ENCODE results near the gene HDAC10. TPM values are rescaled to one million over a fixed set of nuclear protein-coding genes. Genes with fewer than 3 reads are reported as not detected.

The HDAC10 gene
- total RNA-seq, 2 donors from 2014 or later = 66.4 to 67.5 TPM

DNA sequence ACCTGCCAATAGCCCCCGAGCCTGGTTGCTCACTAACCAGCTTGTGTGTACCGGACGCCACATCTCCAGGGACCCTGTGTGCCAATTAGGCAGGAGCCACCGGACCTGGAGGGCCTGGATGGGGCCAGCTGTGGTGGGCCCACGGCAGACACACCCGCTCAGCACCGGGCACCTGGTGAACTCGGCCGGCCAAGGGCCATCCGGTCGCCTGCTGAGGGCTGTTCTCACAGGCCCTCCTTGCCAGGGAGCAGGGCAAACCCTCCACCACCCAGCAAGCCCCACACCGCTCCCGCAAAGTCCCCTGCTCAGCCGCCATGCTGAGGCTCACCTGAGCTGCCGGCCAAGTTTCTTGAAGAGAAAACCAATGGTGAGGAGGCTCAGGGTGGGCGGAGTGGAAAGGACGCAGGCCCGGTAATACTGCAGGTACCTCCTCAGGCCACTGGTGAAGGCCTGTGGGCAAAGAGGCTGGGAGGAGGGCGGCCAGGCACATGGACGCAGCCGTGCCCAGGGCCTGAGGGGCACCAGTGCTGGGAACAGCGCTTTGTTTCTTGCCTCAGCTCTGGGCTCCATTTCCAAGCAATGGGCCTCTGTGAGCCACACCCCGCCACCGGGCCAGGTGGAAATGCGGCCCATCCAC is 23.4 kb downstream of the HDAC10 start:
- H3K27me3 Mint-ChIP-seq = no peaks in the 10 kb centered on the region
- no peaks in the 10 kb centered on the region for H3K9me3 Mint-ChIP-seq
- H3K4me1 Mint-ChIP-seq = peaks cover 10% of the 10 kb centered on the region
- ATAC-seq (replicated peaks) = no peak
- peaks cover 74% of the 10 kb centered on the region for H3K36me3 Mint-ChIP-seq (ENCODE audit: low read depth)
- no peak overlapping the region for H3K4me3 Mint-ChIP-seq
- no peak overlapping the region for H3K27ac Mint-ChIP-seq

DNA sequence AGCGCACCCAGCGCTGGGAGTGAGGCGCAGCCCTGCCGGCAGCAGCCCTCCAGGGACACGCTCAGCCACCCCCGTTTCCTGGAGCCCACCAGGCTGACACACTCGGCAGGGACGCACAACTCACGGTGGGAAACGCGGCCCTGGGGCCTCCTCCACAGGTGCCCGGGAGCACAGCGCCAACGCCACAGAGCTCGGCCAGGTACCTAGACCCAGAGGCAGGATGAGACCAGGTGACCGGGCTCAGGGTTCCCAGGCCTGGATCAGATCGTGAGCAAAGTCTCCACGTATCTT is 24.2 kb downstream of the HDAC10 start:
- ATAC-seq (replicated peaks) = no peak
- Mint-ChIP-seq H3K36me3 (ENCODE audit: low read depth) (peaks cover 74% of the 10 kb centered on the region), H3K27ac (no peak overlapping the region), H3K9me3 (no peaks in the 10 kb centered on the region), H3K4me1 (peaks cover 10% of the 10 kb centered on the region), H3K27me3 (no peaks in the 10 kb centered on the region), H3K4me3 (no peak overlapping the region)

DNA sequence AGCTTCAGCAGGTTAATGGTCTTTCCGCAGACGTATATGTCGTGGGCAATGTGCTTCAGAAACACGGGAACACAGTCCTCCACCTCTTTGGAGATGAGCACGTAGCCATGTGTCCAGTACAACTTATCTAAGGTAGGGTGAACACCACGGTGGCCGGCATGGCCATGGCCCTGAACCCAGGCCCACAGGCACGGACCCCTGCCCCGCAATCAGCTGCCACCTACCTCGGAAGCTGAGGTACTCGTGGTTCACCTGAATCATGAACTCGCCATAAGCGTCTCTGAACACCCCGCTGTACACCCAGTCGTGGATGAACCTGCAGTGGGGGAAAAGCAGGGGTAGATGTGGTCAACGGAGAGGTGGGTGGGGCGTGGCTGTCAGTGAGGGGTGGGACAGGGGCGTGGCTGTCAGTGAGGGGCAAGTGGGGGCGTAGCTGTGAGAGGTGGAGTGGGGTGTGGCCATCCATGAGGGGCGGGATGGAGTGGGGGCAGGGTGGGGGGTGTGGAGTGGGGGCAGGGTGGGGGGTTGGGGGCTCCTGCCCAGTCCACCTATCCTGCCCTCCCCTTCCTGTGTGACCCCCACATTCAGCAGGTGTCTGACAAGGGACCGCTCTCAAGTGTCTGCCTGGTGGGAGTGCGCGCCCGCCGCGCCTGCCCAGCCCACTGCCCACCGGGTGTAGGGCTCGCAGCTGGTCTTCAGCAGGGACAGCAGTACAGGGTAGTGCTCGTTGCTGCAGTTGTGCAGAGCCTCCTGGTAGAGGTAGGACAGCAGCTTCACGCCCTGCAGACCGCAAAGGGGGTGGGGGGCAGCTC is 24.8 kb downstream of the HDAC10 start:
- Mint-ChIP-seq H3K27me3 (no peaks in the 10 kb centered on the region), H3K9me3 (no peaks in the 10 kb centered on the region), H3K27ac (no peak overlapping the region), H3K4me3 (no peak overlapping the region), H3K36me3 (ENCODE audit: low read depth) (peaks cover 70% of the 10 kb centered on the region), H3K4me1 (peaks cover 10% of the 10 kb centered on the region)
- no peak for ATAC-seq (replicated peaks)

DNA sequence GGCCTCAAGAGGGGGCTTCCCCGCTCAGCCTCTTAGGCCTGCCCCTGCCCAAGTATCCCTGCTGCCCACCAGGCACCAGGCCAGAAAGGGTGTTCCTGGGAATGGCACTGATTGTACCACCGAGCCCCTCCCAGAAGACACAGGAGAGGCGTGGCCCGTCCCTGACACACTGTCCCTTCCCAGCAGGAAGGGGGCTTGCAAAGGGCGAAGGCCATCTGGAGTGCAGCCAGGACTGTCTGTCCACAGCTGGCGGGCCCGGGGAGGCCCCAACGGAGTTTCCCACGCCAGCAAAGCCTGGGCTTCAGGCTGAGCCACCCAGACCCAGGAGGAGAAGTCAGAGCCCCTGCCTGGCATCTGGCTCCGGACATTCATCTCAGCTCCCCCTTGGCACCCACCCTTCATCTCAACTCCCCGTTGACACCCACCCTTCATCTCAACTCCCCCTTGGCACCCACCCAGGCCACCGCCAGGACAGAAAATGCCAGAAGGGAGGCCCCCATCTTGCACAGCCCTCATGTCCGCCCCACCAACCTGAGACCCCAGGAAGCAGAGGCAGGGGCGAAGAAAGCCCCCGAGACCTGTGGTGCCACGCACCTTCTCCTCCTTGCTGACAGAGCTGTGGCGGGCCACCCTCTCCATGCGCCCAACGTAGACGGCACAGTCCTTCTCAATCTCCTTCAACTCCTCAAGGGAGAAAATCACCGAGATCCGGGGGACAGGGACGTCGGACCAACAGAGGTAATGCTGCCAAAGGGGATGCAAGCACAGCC is 25.7 kb downstream of the HDAC10 start:
- H3K27ac Mint-ChIP-seq = no peak overlapping the region
- H3K27me3 Mint-ChIP-seq = no peaks in the 10 kb centered on the region
- H3K4me3 Mint-ChIP-seq = no peak overlapping the region
- ATAC-seq (replicated peaks) = no peak
- H3K4me1 Mint-ChIP-seq = peaks cover 10% of the 10 kb centered on the region
- H3K9me3 Mint-ChIP-seq = no peaks in the 10 kb centered on the region
- peaks cover 71% of the 10 kb centered on the region for H3K36me3 Mint-ChIP-seq (ENCODE audit: low read depth)

DNA sequence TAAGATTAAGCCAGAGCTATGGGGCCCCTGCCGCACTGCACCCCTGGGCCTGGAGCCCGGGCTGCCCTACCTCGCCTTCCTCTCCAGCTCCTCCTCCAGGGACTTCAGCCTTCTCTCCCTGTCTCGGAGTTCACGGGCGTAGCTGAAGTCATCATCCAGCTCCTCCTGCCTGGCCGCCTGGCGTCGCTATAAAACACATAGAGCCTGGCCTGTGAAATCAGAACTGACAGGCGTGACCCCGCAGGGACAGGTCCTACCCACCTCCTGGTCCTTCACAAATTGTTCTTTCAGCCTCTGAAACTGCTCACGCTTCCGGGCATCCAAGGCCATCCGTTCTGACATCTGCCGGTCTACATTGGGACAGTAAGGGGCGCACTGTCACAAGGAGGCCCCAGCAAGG is 27.0 kb downstream of the HDAC10 start:
- ATAC-seq (replicated peaks) = no peak
- Mint-ChIP-seq H3K27ac (no peak overlapping the region), H3K4me1 (peaks cover 6% of the 10 kb centered on the region), H3K27me3 (no peaks in the 10 kb centered on the region), H3K36me3 (ENCODE audit: low read depth) (peaks cover 60% of the 10 kb centered on the region), H3K4me3 (no peak overlapping the region), H3K9me3 (no peaks in the 10 kb centered on the region)

DNA sequence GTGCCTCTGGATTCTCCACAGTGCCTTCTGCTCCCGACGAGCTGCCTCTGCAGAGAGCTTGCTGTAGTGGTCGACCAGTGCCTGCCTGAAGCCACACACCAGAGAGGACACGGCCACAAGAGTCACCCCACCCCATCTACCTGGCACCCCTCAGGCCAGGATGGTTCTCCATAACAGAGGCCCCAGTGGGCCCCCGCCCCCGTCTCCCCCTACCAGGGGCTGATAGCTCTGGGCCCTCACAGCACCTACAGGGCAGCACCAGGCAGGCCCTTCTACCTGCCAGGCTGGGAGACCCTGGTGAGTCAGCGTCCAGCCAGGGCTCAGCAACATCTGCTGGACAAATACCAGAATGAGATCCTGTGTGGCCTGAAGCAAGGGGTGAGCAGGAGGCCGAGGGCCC is 28.6 kb downstream of the HDAC10 start:
- H3K27me3 Mint-ChIP-seq = no peaks in the 10 kb centered on the region
- H3K4me1 Mint-ChIP-seq = no peaks in the 10 kb centered on the region
- no peak overlapping the region for H3K27ac Mint-ChIP-seq
- no peaks in the 10 kb centered on the region for H3K9me3 Mint-ChIP-seq
- peaks cover 56% of the 10 kb centered on the region for H3K36me3 Mint-ChIP-seq (ENCODE audit: low read depth)
- ATAC-seq (replicated peaks) = no peak
- H3K4me3 Mint-ChIP-seq = no peak overlapping the region

DNA sequence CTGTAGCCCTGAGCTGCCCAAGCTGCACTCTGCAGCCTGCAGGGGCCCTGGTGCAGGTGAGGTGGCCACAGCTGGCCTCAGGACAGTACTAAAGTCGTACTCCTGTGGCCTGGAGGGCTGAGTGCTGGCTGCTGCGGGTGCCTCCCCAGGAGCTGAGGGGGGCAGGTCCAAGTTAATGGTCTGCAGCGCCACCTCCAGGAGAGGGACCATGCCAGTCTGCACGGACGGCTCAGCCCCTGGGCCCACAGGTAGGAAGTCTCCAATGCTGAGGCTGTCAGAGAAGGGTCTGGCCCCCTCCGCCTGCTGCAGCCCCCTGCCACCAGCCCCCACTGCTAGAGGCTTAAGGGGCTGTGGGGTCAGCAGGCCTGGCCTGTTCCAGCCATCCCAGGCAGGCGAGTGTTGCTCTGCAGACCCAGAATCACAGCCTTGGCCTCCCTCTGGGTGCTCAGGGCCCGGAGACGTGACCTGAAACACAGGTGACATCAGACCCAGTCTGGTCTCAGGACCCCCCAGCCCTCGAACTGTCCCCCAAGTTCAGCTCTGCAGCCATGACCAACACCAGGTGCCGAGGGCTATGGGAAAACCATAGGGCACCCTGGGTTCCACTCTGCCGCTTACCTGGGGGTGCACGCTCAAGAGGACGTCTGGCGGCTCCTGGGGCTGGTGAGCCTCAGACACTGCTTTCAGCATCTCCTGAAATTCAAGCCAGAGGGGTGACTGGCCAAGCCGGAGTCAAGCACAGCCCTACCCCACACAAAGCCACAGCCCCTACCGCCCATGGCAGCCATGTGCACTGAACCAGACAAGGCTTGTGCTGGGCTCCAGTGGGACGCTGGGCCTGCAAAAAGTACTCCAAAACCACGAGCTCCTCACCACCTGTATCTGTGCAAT is 29.4 kb downstream of the HDAC10 start:
- Mint-ChIP-seq H3K4me1 (no peaks in the 10 kb centered on the region), H3K9me3 (no peaks in the 10 kb centered on the region), H3K27ac (no peak overlapping the region), H3K4me3 (no peak overlapping the region), H3K36me3 (ENCODE audit: low read depth) (peaks cover 56% of the 10 kb centered on the region), H3K27me3 (no peaks in the 10 kb centered on the region)
- no peak for ATAC-seq (replicated peaks)

DNA sequence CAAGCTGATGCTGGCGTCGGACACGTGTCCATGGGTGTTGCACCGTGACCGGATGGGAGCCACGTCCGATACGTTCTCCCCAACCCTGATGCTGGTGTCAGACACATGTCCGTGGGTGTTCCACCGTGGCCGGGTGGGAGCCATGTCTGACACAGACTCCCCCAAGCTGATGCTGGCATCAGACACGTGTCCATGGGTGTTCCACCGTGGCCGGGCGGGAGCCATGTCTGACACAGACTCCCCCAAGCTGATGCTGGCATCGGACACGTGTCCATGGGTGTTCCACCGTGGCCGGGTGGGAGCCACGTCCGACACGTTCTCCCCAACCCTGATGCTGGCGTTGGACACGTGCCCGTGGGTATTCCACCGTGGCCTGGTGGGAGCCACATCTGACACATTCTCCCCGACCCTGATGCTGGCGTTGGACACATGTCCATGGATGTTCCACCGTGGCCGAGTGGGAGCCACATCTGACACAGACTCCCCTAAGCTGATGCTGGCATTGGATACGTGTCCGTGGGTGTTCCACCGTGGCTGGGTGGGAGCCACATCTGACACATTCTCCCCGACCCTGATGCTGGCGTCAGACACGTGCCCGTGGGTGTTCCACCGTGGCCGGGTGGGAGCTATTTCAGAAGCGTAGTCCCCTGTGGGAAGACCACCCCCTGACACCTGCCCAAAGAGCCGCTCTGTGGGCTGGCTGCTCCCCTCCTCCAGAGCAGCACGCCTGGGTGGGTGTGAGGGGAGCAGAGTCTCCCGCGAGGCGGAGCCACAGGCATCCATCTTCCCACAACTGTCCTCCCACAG is 30.3 kb downstream of the HDAC10 start:
- Mint-ChIP-seq H3K4me1 (no peaks in the 10 kb centered on the region), H3K27me3 (no peaks in the 10 kb centered on the region), H3K4me3 (no peak overlapping the region), H3K36me3 (ENCODE audit: low read depth) (peaks cover 57% of the 10 kb centered on the region), H3K9me3 (no peaks in the 10 kb centered on the region), H3K27ac (no peak overlapping the region)
- no peak for ATAC-seq (replicated peaks)

DNA sequence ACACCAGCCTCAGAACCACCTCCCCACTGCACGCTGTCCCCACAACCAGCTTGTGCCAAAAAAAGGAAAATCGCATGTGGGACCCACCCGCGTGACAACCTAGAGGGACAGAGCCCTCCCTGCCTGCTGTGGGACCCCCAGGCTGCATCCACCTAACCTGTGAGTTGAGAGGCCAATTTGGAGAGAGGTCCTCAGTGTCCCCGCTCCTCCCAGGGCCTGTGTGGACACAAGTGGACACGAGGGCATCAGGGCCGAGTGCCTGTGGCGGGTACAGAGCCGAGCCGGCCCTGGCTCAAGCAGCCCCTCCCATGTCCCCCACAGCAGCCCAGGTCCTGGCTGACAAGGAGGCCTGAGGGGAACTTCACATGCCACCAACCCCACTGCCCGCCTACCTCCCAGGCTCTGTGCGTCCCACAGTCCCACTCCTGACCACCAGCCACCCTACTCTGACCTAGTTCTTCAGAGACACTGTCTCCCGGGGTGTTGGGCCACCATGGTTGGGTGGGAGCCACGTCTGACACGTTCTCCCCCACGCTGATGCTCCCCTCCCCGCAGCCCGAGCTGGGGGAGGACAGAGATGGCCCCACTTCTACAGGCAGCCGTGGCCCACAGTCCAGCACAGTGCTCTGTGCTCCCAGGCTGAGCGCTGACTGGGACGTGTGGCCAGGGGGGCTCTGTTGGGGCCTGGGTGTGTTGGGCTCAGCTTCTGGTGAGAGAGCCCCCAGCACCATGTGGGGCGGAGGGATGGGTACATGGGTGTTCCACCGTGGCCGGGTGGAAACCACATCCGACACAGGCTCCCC is 31.1 kb downstream of the HDAC10 start:
- Mint-ChIP-seq H3K4me1 (peaks cover 2% of the 10 kb centered on the region), H3K36me3 (ENCODE audit: low read depth) (peaks cover 56% of the 10 kb centered on the region), H3K4me3 (no peak overlapping the region), H3K9me3 (no peaks in the 10 kb centered on the region), H3K27ac (no peak overlapping the region), H3K27me3 (no peaks in the 10 kb centered on the region)
- ATAC-seq (replicated peaks) = no peak

DNA sequence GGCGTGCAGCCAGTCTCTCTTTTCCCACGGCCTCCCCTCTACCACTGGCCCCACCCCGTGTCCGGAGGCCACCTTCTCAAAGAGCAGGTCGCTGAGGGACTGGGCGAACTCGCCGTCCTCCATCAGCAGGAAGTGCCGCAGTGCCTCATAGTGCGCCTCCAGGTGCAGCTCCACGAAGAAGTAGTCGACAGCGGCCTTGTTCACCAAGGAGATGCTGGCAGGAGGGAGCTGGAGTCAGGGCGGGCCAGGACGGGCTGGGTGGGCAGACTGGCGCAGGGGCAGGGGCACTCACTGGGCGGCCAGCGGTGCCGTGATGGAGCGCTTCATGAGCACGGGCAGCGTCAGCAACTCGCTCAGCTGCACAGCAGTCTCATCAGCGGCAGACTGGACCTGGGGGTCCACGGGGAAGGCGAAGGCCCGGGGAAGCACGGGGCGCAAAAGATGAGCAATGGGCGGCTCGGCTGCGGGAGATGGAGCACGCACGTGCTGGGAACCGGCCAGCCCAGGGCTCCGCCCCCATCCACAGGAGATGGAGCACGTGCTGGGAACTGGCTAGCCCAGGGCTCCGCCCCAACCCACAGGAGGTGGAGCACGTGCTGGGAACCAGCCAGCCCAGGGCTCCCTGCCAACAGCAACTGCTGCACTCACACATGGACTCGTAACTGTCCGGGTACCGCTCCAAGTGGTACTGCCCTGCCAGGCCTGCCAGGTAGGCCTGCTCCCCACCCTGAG is 31.9 kb downstream of the HDAC10 start:
- peaks cover 6% of the 10 kb centered on the region for H3K4me1 Mint-ChIP-seq
- H3K27ac Mint-ChIP-seq = no peak overlapping the region
- peaks cover 60% of the 10 kb centered on the region for H3K36me3 Mint-ChIP-seq (ENCODE audit: low read depth)
- peak; percentile 30 for ATAC-seq (replicated peaks)
- no peaks in the 10 kb centered on the region for H3K27me3 Mint-ChIP-seq
- no peak overlapping the region for H3K4me3 Mint-ChIP-seq
- H3K9me3 Mint-ChIP-seq = no peaks in the 10 kb centered on the region

DNA sequence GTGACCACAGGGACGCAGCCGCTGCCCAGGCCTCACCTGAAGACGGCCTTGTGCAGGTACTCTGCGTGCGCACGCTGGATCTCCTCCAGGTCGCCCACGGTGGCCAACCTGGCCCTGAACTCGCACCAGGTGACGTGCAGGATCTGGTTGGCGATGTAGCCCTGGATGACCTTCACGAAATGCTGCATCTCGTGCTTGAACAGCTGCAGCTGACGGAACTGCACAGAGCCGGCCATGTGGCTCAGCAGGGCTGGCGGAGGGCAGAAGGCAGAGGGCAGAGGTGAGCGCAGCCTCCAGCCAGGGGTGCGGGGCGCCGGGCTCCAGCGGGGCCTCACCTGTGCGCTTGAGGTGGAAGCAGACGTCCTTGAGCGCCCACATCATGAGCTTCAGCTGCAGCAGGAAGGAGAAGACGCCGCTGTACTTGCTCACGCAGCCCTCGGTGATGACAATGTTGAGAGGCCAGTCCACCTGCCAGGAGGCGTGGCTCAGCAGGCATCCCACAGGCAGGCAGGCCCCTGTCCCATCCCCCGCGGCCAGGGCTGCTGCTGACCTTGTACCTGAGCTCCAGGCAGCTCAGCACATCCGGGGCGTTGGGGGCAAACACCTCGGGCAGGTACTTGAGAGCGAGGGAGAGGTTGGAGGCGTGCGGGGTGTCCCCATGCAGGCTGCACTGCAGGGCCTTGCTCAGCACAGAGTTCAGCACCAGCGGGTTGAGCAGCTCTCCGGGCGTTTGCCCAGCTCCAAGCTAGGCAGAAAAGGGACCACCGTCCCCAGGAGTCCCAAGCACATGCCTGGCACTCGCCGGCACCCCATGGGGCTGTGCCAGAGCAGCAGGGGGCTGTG is 32.7 kb downstream of the HDAC10 start:
- no peaks in the 10 kb centered on the region for H3K9me3 Mint-ChIP-seq
- H3K4me3 Mint-ChIP-seq = no peak overlapping the region
- no peak for ATAC-seq (replicated peaks)
- H3K27ac Mint-ChIP-seq = no peak overlapping the region
- no peaks in the 10 kb centered on the region for H3K27me3 Mint-ChIP-seq
- H3K36me3 Mint-ChIP-seq (ENCODE audit: low read depth) = peaks cover 60% of the 10 kb centered on the region
- H3K4me1 Mint-ChIP-seq = peaks cover 6% of the 10 kb centered on the region

All from activated T-helper 17 cell treated with anti-CD3 and anti-CD28 coated beads, Interleukin-2, amount 50 U/mL, for 72 hours (primary cell).